H1 (cell line): ENCODE data around the gene GRM4. TPM values are rescaled to one million over a fixed set of nuclear protein-coding genes. Genes with fewer than 3 reads are reported as not detected.

Source experiments
- CTCF ChIA-PET: fragments of 300-600 bp; sonication (Branson Sonifier 250); formaldehyde crosslinking; loops from one replicate; lab custom pipeline; 2021; ENCODE audit not compliant: partially characterized antibody; lab: Charles Lee
- POLR2A ChIA-PET: fragments of 300-600 bp; sonication (Branson Sonifier 250); formaldehyde crosslinking; loops from one replicate; lab custom pipeline; 2021; ENCODE audit warnings: inconsistent platforms; ENCODE audit not compliant: partially characterized antibody; lab: Charles Lee
- DNase-seq, 2 experiments: peaks; one replicate each; pipeline versions ENCODE4 v3.0.0 to v3.0.0-alpha.2; 2010 to 2022; ENCODE audit warnings: low spot score in 2 of 2, low read depth in 1 of 2, mixed read lengths in 1 of 2
- FAIRE-seq: peaks from 2 replicates; lab custom pipeline; 2011; peaks lifted over from hg19 to GRCh38; lab: Jason Lieb, UNC
- H2AFZ ChIP-seq: 2 replicates; pipeline ENCODE4 v1.8.1; 2012; ENCODE audit warnings: low read length, inconsistent platforms
- H2AK5ac ChIP-seq: 2 replicates; pipeline ENCODE4 v1.6.1; 2013; ENCODE audit warnings: low read depth, low read length
- H2BK120ac ChIP-seq: replicated peaks from 2 replicates; pipeline ENCODE3; 2013; ENCODE audit warnings: low read depth, low read length, inconsistent platforms
- H2BK12ac ChIP-seq: 2 replicates; pipeline ENCODE4 v1.6.1; 2013; ENCODE audit warnings: low read depth, low read length
- H2BK15ac ChIP-seq: 2 replicates; pipeline ENCODE4 v1.6.1; 2013; ENCODE audit warnings: low read length
- H2BK20ac ChIP-seq: 2 replicates; pipeline ENCODE4 v1.6.1; 2013; ENCODE audit warnings: low read length
- H2BK5ac ChIP-seq: 2 replicates; pipeline ENCODE4 v1.6.1; 2013; ENCODE audit warnings: low read depth, low read length
- H3K14ac ChIP-seq: 2 replicates; pipeline ENCODE4 v1.6.1; 2013; ENCODE audit warnings: inconsistent platforms; ENCODE audit not compliant: insufficient read length
- H3K18ac ChIP-seq: 2 replicates; pipeline ENCODE4 v1.6.1; 2013; ENCODE audit warnings: low read length; ENCODE audit errors: extremely low read depth
- H3K23ac ChIP-seq: 2 replicates; pipeline ENCODE4 v1.6.1; 2013; ENCODE audit warnings: inconsistent platforms; ENCODE audit not compliant: insufficient read length
- H3K23me2 ChIP-seq: 2 replicates; pipeline ENCODE4 v1.6.1; 2013; ENCODE audit warnings: low read depth, low read length
- H3K27ac ChIP-seq: 2 replicates; pipeline ENCODE4 v1.6.1; 2011; ENCODE audit warnings: low read depth, low read length, inconsistent platforms
- H3K27me3 ChIP-seq, 4 experiments: replicated peaks in 1 of 4; 1 replicate in 1 of 4; 2 replicates in 3 of 4; pipeline versions ENCODE4 v1.6.1 to v1.8.1; 2011 to 2013; ENCODE audit warnings: low read length in 3 of 4, mild to moderate bottlenecking in 3 of 4, inconsistent platforms in 2 of 4, mixed read lengths in 2 of 4, moderate library complexity in 1 of 4; ENCODE audit not compliant: control insufficient read depth in 3 of 4, insufficient read depth in 3 of 4; ENCODE audit errors: extremely low read depth in 1 of 4
- H3K36me3 ChIP-seq, 4 experiments: 2 replicates each; pipeline versions ENCODE4 v1.6.1 to v1.8.1; 2011 to 2013; ENCODE audit warnings: mild to moderate bottlenecking in 4 of 4, low read length in 3 of 4, moderate library complexity in 2 of 4, control low read depth in 1 of 4, inconsistent platforms in 1 of 4; ENCODE audit not compliant: insufficient read depth in 4 of 4, control insufficient read depth in 2 of 4
- H3K4ac ChIP-seq: replicated peaks from 2 replicates; pipeline ENCODE3; 2013; ENCODE audit warnings: low read length, low read depth, mixed read lengths, inconsistent platforms; ENCODE audit not compliant: insufficient read length
- H3K4me1 ChIP-seq, 4 experiments: replicated peaks in 1 of 4; 1 replicate in 1 of 4; 2 replicates in 3 of 4; pipeline versions ENCODE4 v1.6.1 to v1.8.1; 2011 to 2013; ENCODE audit warnings: low read length in 3 of 4, inconsistent platforms in 2 of 4, mixed read lengths in 1 of 4; ENCODE audit not compliant: insufficient read depth in 4 of 4, control insufficient read depth in 3 of 4
- H3K4me2 ChIP-seq, 2 experiments: 2 replicates each; pipeline versions ENCODE4 v1.6.1 to v1.8.1; 2011 to 2013; ENCODE audit warnings: low read depth in 2 of 2, low read length in 2 of 2, control low read depth in 1 of 2, inconsistent platforms in 1 of 2, mild to moderate bottlenecking in 1 of 2; ENCODE audit not compliant: insufficient read depth in 1 of 2
- H3K4me3 ChIP-seq, 4 experiments: fragments of 200-600, 300-600 bp in 1 of 4; sonication (generic), shearing (Covaris generic), sonication (Bioruptor Twin) in 1 of 4; 2 replicates each; pipeline versions ENCODE4 v1.5.1 to v1.8.1; 2011 to 2016; ENCODE audit warnings: low read length in 4 of 4, low read depth in 3 of 4, control low read depth in 2 of 4, inconsistent platforms in 2 of 4, mild to moderate bottlenecking in 2 of 4, mixed read lengths in 1 of 4, moderate library complexity in 1 of 4; ENCODE audit not compliant: insufficient read depth in 2 of 4; ENCODE audit errors: extremely low read depth in 1 of 4
- H3K56ac ChIP-seq: replicated peaks from 2 replicates; pipeline ENCODE3; 2013; ENCODE audit warnings: low read depth, mild to moderate bottlenecking, mixed read lengths, low read length, inconsistent platforms; ENCODE audit not compliant: insufficient read length
- H3K79me1 ChIP-seq: 2 replicates; pipeline ENCODE4 v1.6.1; 2013; ENCODE audit warnings: low read depth, low read length, control low read depth
- H3K79me2 ChIP-seq, 2 experiments: 2 replicates each; pipeline versions ENCODE4 v1.6.1 to v1.8.1; 2012 to 2013; ENCODE audit warnings: low read length in 2 of 2, mild to moderate bottlenecking in 2 of 2, inconsistent platforms in 1 of 2; ENCODE audit not compliant: insufficient read depth in 2 of 2, control insufficient read depth in 1 of 2
- H3K9ac ChIP-seq, 4 experiments: replicated peaks in 1 of 4; 1 replicate in 1 of 4; 2 replicates in 3 of 4; pipeline versions ENCODE4 v1.6.1 to v1.8.1; 2011 to 2013; ENCODE audit warnings: low read depth in 3 of 4, low read length in 3 of 4, control low read depth in 2 of 4, mild to moderate bottlenecking in 2 of 4, moderate library complexity in 2 of 4, inconsistent platforms in 1 of 4; ENCODE audit errors: extremely low read depth in 1 of 4
- H3K9me3 ChIP-seq, 2 experiments: 2 replicates each; pipeline versions ENCODE4 v1.6.1 to v1.8.1; 2012 to 2013; ENCODE audit warnings: mild to moderate bottlenecking in 2 of 2, moderate library complexity in 2 of 2, control low read depth in 1 of 2, inconsistent platforms in 1 of 2, low read depth in 1 of 2, low read length in 1 of 2, mixed read lengths in 1 of 2; ENCODE audit not compliant: insufficient read depth in 2 of 2
- H4K20me1 ChIP-seq, 2 experiments: replicated peaks in 1 of 2; 2 replicates each; pipeline versions ENCODE3 to v1.8.1; 2011 to 2013; ENCODE audit warnings: inconsistent platforms in 2 of 2, low read length in 2 of 2, mild to moderate bottlenecking in 1 of 2; ENCODE audit not compliant: insufficient read depth in 2 of 2, control insufficient read depth in 1 of 2
- H4K5ac ChIP-seq: 2 replicates; pipeline ENCODE4 v1.6.1; 2013; ENCODE audit warnings: low read length, low read depth, mixed read lengths, inconsistent platforms; ENCODE audit not compliant: insufficient read length
- H4K8ac ChIP-seq: 2 replicates; pipeline ENCODE4 v1.8.0; 2013; ENCODE audit warnings: mild to moderate bottlenecking, moderate library complexity, low read length, inconsistent platforms; ENCODE audit not compliant: insufficient read depth; ENCODE audit errors: extremely low read depth
- H4K91ac ChIP-seq: replicated peaks from 2 replicates; pipeline ENCODE3; 2013; ENCODE audit warnings: low read length, mixed read lengths, inconsistent platforms; ENCODE audit not compliant: insufficient read length
- BCL11A ChIP-seq, 2 experiments: IDR thresholded peaks; one replicate each; pipeline ENCODE4 v1.6.1; 2011; ENCODE audit warnings: low read depth in 2 of 2, low read length in 2 of 2, mild to moderate bottlenecking in 2 of 2
- PHF8 ChIP-seq: fragments of 200-600 bp; sonication (generic); conservative IDR thresholded peaks from 2 replicates; pipeline ENCODE4 v1.7.1; 2012; ENCODE audit warnings: low read depth, mild to moderate bottlenecking, inconsistent platforms, low read length, moderate library complexity
- WGBS, 2 experiments: shearing (Covaris generic) in 1 of 2; methylation state at CpG; one replicate each; pipeline versions ENCODE4 v1.1.6 to v1.1.7; 2013 to 2015; ENCODE audit warnings: low lambda C conversion rate in 2 of 2, mixed read lengths in 2 of 2, inconsistent platforms in 1 of 2, low coverage in 1 of 2, missing lambda C conversion rate in 1 of 2; ENCODE audit not compliant: insufficient replicate concordance in 2 of 2, insufficient coverage in 1 of 2, insufficient read length in 1 of 2; ENCODE audit errors: extremely low coverage in 1 of 2, missing lambda C conversion rate in 1 of 2; 5-methylcytosine and 5-hydroxymethylcytosine counted together
- polyA plus RNA-seq, 7 experiments: library from polyadenylated mRNA; depleted of rRNA in 3 of 7; stranded (reverse) in 5 of 7; unstranded in 2 of 7; fragments of >200 nt in 5 of 7; fragments of 200-250 nt in 2 of 7; gene quantifications; 1 replicate in 5 of 7; 2 replicates in 1 of 7; 4 replicates in 1 of 7; pipeline versions ENCODE4 v1.2.1 to v1.2.3, GENCODE V29; 2011 to 2013; ENCODE audit warnings: missing spikeins in 2 of 7, mixed read lengths in 2 of 7
- total RNA-seq: library from RNA; stranded (reverse); fragmentation: NEBNext Ultra II Directional; extraction: Animal tissue kit (Norgen Biotek cat#: 25700); gene quantifications from 2 replicates; pipeline ENCODE4 v1.2.1, GENCODE V29; 2021

GRM4 gene
- total and polyA plus RNA-seq, 2 of the 8 experiments (the other 6 are each of a cell fraction or from before 2014, with no cell fraction given): 19.6 to 21.5 TPM

DNA sequence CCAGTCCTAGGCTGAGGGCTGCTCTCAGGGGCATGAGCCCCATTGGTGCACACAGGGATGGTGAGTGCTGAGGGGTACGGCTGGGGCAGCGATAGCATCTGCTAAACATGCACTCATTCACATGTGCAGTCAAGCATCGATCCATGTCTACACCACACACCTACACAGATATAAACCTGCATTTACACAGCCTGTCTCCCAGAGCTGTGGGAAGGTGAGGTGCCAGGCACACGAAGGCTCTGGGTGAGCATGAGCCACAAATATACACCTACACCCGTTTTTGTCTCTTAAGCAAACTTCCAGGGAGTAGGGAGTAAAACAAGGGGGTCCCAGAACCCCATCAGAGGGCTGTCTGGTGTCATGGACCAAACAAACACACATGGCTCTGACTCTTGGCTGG, 99.3 kb downstream of the GRM4 start:
- no peaks in the 10 kb centered on the region for H3K9me3 ChIP-seq
- CTCF ChIA-PET: interaction anchor here (0.5 to 3.8 kb wide), 8 partner anchors 8 to 109 kb away, joined by 3 to 26 read pairs (median 6); no protein-coding TSS in a partner anchor
- H2BK120ac ChIP-seq: no peak overlapping the region
- H3K18ac ChIP-seq: no peak overlapping the region
- POLR2A ChIA-PET: no interaction called here
- H2AK5ac ChIP-seq: no peak overlapping the region
- TF ChIP-seq PHF8: no peak
- TF ChIP-seq BCL11A (IDR thresholded peaks at IDR 0.05; ENCODE audit: low read depth in 2 of 2, low read length in 2 of 2): no peak
- TF ChIP-seq, all 59 proteins: peak for 0
- H3K23ac ChIP-seq: no peak overlapping the region
- no peak overlapping the region for H2AFZ ChIP-seq
- H4K8ac ChIP-seq: no peak overlapping the region
- no peak overlapping the region for H3K9ac ChIP-seq
- no peak overlapping the region for H4K5ac ChIP-seq
- no peak overlapping the region for H2BK15ac ChIP-seq
- H3K14ac ChIP-seq: no peak overlapping the region
- no peak overlapping the region for H3K56ac ChIP-seq
- H3K4me3 ChIP-seq: no peak overlapping the region
- FAIRE-seq (no peak), DNase-seq (no peak)
- 87% methylated on average over 5 of the region's 5 CpGs; no CpG with 5 or more reads in 1 of the 2 experiments for WGBS, 2 experiments
- H2BK5ac ChIP-seq: no peak overlapping the region
- H3K27me3 ChIP-seq: no peaks in the 10 kb centered on the region
- H4K91ac ChIP-seq: no peak overlapping the region
- peaks cover 0 to 13% (median 8%) of the 10 kb centered on the region in 4 experiments; a peak in 6 of 7 replicates for H3K4me1 ChIP-seq
- no peak overlapping the region for H2BK20ac ChIP-seq
- no peaks in the 10 kb centered on the region for H3K79me1 ChIP-seq
- peaks cover 2 to 12% of the 10 kb centered on the region in 2 experiments for H4K20me1 ChIP-seq
- no peak overlapping the region for H3K4ac ChIP-seq
- H3K36me3 ChIP-seq: no peaks in the 10 kb centered on the region
- peaks cover 8% of the 10 kb centered on the region; the same call in 1 of the 2 replicates for H3K23me2 ChIP-seq
- H2BK12ac ChIP-seq: no peak overlapping the region
- H3K4me2 ChIP-seq: no peak overlapping the region
- H3K79me2 ChIP-seq: no peaks in the 10 kb centered on the region
- H3K27ac ChIP-seq: no peak overlapping the region
